Activated CD4-positive, alpha-beta T cell treated with anti-CD3 and anti-CD28 coated beads, Interleukin-2, amount 50 U/mL, for 4 hours (primary cell): Measurements from ENCODE around the gene ARHGEF3.
"Not testable (repeated sequence)": the region's sequence is repeated elsewhere in the genome, so short reads cannot be mapped to it uniquely, and the experiment has no call there.

Source experiments
- DNase-seq, 2 experiments: peaks; one replicate each; pipeline ENCODE4 v3.0.0-alpha.2; 2020

The ARHGEF3 gene

GRCh38 chr3:56769116-56769707 is 32.5 kb downstream of the ARHGEF3 start:
- DNase-seq = no peak

GRCh38 chr3:56764904-56765547 is 36.7 kb downstream of the ARHGEF3 start:
- DNase-seq = no peak

GRCh38 chr3:56764184-56764583 is 37.6 kb downstream of the ARHGEF3 start:
- no peak for DNase-seq

GRCh38 chr3:56763233-56763632 is 38.5 kb downstream of the ARHGEF3 start:
- DNase-seq = no peak

- DNase-seq = no peak
Observed at GRCh38 chr3:56762718-56763117, 39.0 kb downstream of the ARHGEF3 start.

GRCh38 chr3:56761887-56762651 is 39.7 kb downstream of the ARHGEF3 start:
- DNase-seq = no peak

GRCh38 chr3:56761023-56761422 is 40.7 kb downstream of the ARHGEF3 start:
- DNase-seq = no peak

- no peak for DNase-seq
Observed at GRCh38 chr3:56759532-56759931, 42.2 kb downstream of the ARHGEF3 start.

GRCh38 chr3:56758539-56758981 is 43.2 kb downstream of the ARHGEF3 start:
- DNase-seq = peak; percentile 31 to 37

GRCh38 chr3:56758042-56758441 is 43.7 kb downstream of the ARHGEF3 start:
- DNase-seq = not testable (repeated sequence)

- DNase-seq = peak; percentile 13 to 24
Observed at GRCh38 chr3:56754741-56755417, 46.9 kb downstream of the ARHGEF3 start.

GRCh38 chr3:56753206-56753820 is 48.4 kb downstream of the ARHGEF3 start:
- DNase-seq = no peak

- DNase-seq = no peak
Observed at GRCh38 chr3:56751056-56751707, 50.6 kb downstream of the ARHGEF3 start.

GRCh38 chr3:56748663-56749231 is 53.0 kb downstream of the ARHGEF3 start:
- DNase-seq = no peak

GRCh38 chr3:56747150-56747549 is 54.6 kb downstream of the ARHGEF3 start:
- DNase-seq = no peak

GRCh38 chr3:56744016-56744415 is 57.7 kb downstream of the ARHGEF3 start:
- no peak for DNase-seq

- no peak for DNase-seq
Observed at GRCh38 chr3:56742887-56743286, 58.9 kb downstream of the ARHGEF3 start.

GRCh38 chr3:56739036-56739435 is 62.7 kb downstream of the ARHGEF3 start:
- no peak for DNase-seq

GRCh38 chr3:56737006-56737405 is 64.7 kb downstream of the ARHGEF3 start:
- no peak for DNase-seq

GRCh38 chr3:56732109-56732508 is 69.6 kb downstream of the ARHGEF3 start:
- DNase-seq = no peak

- DNase-seq = peak; percentile 27 to 32
Observed at GRCh38 chr3:56725175-56725574, 76.6 kb downstream of the ARHGEF3 start.

GRCh38 chr3:56724676-56725075 is 77.1 kb downstream of the ARHGEF3 start:
- no peak for DNase-seq
